Measurements from ENCODE around the gene SLFN13. TPM values are rescaled to one million over a fixed set of nuclear protein-coding genes. Genes with fewer than 3 reads are reported as not detected.

SLFN13 gene
- total RNA-seq, 1 donor from 2014 or later = 0.96 TPM

DNA sequence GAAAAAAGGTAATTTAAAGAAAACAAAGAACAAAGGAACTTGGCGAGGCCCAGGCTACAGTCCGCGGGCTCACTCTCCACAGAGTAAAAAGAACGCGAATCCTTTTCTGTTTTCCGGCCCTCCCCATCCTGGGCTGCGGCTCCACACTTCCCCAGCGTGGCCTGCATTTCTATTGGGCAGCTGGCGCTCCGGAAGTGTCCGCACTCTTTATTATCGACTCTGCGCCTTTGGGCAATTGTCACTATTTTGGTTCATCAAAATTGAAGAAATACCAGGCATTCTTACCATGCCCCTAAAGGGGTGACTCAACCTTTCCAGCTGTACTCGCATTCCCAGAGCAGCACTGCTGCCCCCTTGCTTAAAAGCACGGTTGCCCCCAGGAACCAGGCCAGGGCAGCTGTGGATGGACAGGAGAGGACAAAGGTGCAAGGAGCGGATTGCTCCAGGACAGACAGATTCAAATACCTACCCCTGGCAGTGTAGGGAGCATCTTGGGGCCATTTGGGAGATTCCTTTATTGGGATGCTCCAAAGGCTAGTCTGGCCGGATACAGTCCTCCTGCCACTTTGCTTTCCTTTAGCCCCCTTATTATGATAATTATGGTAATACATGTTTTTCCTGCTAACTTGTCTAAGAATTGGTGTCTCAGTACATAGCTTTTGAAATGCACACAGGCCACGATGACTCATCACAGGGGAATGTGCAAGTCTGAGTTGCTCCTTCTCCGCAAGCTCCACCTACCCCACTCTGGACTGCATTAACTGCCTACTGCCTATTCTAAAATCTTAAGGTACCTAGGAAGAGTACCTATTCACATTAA is 15.3 kb downstream of the SLFN13 start:
- H3K36me3 Mint-ChIP-seq (ENCODE audit: unreplicated experiment) = no peaks in the 10 kb centered on the region
- H3K9me3 Mint-ChIP-seq (ENCODE audit: unreplicated experiment) = no peaks in the 10 kb centered on the region
- TF ChIP-seq, protein P1, sequence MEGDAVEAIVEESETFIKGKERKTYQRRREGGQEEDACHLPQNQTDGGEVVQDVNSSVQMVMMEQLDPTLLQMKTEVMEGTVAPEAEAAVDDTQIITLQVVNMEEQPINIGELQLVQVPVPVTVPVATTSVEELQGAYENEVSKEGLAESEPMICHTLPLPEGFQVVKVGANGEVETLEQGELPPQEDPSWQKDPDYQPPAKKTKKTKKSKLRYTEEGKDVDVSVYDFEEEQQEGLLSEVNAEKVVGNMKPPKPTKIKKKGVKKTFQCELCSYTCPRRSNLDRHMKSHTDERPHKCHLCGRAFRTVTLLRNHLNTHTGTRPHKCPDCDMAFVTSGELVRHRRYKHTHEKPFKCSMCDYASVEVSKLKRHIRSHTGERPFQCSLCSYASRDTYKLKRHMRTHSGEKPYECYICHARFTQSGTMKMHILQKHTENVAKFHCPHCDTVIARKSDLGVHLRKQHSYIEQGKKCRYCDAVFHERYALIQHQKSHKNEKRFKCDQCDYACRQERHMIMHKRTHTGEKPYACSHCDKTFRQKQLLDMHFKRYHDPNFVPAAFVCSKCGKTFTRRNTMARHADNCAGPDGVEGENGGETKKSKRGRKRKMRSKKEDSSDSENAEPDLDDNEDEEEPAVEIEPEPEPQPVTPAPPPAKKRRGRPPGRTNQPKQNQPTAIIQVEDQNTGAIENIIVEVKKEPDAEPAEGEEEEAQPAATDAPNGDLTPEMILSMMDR (IDR thresholded peaks at IDR 0.05; ENCODE audit: partially characterized antibody, unreplicated experiment) = no peak
- peaks cover 3% of the 10 kb centered on the region for H3K4me1 Mint-ChIP-seq (ENCODE audit: low read depth, unreplicated experiment)
- H3K4me3 Mint-ChIP-seq (ENCODE audit: unreplicated experiment) = peak overlapping the region; percentile 63
- H3K27ac Mint-ChIP-seq (ENCODE audit: unreplicated experiment) = no peak overlapping the region
- peaks cover 18% of the 10 kb centered on the region for H3K27me3 Mint-ChIP-seq (ENCODE audit: unreplicated experiment)
- DNase-seq = no peak

- Mint-ChIP-seq H3K27ac (ENCODE audit: unreplicated experiment) (no peak within 1 kb of the TSS), H3K36me3 (ENCODE audit: unreplicated experiment) (no peaks in the 10 kb centered on the region), H3K9me3 (ENCODE audit: unreplicated experiment) (no peaks in the 10 kb centered on the region), H3K4me1 (ENCODE audit: low read depth, unreplicated experiment) (peaks cover 3% of the 10 kb centered on the region), H3K27me3 (ENCODE audit: unreplicated experiment) (peaks cover 18% of the 10 kb centered on the region), H3K4me3 (ENCODE audit: unreplicated experiment) (peak within 1 kb of the TSS; percentile 63)
- no peak for DNase-seq
- TF ChIP-seq, protein P1 (IDR thresholded peaks at IDR 0.05; ENCODE audit: partially characterized antibody, unreplicated experiment) = no peak
Measured at GRCh38 chr17:35432176-35433074, 16.1 kb downstream of the SLFN13 start, which contains the start of gene SLFN12. SLFN12 (minus strand) TSS chr17:35432500; CDS start chr17:35423028, 9,472 bp downstream.

DNA sequence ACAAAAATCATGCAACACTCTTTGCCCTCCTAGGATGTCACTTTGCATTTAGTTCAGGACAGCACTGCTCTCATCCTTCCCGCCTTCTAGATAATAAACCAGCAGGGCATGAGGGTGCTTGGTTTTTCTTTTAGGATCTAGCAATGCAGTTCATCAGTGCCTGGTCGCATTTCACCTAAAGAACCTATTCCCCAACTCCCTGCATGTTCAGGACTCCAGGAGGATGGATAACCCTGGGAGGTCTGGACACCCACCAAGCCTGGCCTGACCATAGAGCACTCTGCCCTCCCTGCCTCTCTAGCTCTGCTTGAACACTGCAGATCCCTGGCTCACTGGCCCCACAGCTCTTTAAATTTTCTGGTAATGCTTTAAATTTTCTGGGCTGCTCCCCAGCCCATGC is 18.9 kb downstream of the SLFN13 start:
- Mint-ChIP-seq H3K9me3 (ENCODE audit: unreplicated experiment) (no peaks in the 10 kb centered on the region), H3K27me3 (ENCODE audit: unreplicated experiment) (peaks cover 18% of the 10 kb centered on the region), H3K4me3 (ENCODE audit: unreplicated experiment) (no peak overlapping the region), H3K27ac (ENCODE audit: unreplicated experiment) (no peak overlapping the region), H3K4me1 (ENCODE audit: low read depth, unreplicated experiment) (peaks cover 3% of the 10 kb centered on the region), H3K36me3 (ENCODE audit: unreplicated experiment) (no peaks in the 10 kb centered on the region)
- TF ChIP-seq, protein P1 (IDR thresholded peaks at IDR 0.05; ENCODE audit: partially characterized antibody, unreplicated experiment) = no peak
- no peak for DNase-seq

DNA sequence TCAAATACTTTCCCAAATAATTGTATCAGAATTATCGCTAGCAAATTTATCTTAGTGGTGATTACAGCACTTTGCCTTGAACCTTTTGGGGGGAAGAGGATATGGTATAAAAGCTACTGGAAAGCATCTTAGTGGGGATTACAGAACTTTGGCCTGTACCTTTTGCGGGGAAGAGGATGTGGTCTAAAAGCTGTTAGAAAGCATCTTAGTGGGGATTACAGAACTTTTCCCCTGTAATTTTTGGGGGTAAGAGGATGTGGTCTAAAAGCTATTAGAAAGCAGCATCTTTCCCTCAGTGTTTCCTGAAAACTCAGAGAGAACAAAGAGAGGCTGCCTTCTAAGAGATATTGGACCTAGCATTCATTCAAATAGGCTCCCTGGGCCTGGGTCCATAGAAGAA is 20.3 kb downstream of the SLFN13 start:
- no peak for DNase-seq
- Mint-ChIP-seq H3K36me3 (ENCODE audit: unreplicated experiment) (no peaks in the 10 kb centered on the region), H3K4me3 (ENCODE audit: unreplicated experiment) (no peak overlapping the region), H3K27me3 (ENCODE audit: unreplicated experiment) (peaks cover 14% of the 10 kb centered on the region), H3K27ac (ENCODE audit: unreplicated experiment) (no peak overlapping the region), H3K9me3 (ENCODE audit: unreplicated experiment) (no peaks in the 10 kb centered on the region), H3K4me1 (ENCODE audit: low read depth, unreplicated experiment) (peaks cover 2% of the 10 kb centered on the region)
- TF ChIP-seq, protein P1 (IDR thresholded peaks at IDR 0.05; ENCODE audit: partially characterized antibody, unreplicated experiment) = no peak
